Endothelial cell of umbilical vein (primary cell): Measurements from ENCODE around the gene SH3BP2.

Experiments used
- CTCF ChIP-seq, 2 donors: IDR thresholded peaks; 1 replicate in 1 of 2; 2 replicates in 1 of 2; pipeline ENCODE4 v1.5.1; 2011; ENCODE audit warnings: low read length in 2 of 2, mild to moderate bottlenecking in 2 of 2, moderate library complexity in 2 of 2, control low read depth in 1 of 2, inconsistent platforms in 1 of 2, low read depth in 1 of 2; ENCODE audit not compliant: insufficient read depth in 1 of 2; ENCODE audit errors: extremely low read depth in 1 of 2
- EZH2 ChIP-seq: IDR thresholded peaks from 2 replicates; pipeline ENCODE4 v1.6.1; 2012; ENCODE audit warnings: borderline replicate concordance, low read depth, mild to moderate bottlenecking, moderate library complexity, low read length, inconsistent platforms; ENCODE audit not compliant: severe bottlenecking
- MAX ChIP-seq: IDR thresholded peaks from 2 replicates; pipeline ENCODE4 v1.6.1; 2011; ENCODE audit not compliant: insufficient read depth, insufficient read length
- POLR2A ChIP-seq: IDR thresholded peaks from 2 replicates; pipeline ENCODE4 v1.6.1; 2012; ENCODE audit warnings: low read depth, mild to moderate bottlenecking, control low read depth, low read length
- POLR2AphosphoS5 ChIP-seq: IDR thresholded peaks from 2 replicates; pipeline ENCODE4 v1.6.1; 2012; ENCODE audit warnings: low read depth, mild to moderate bottlenecking, control low read depth, low read length, moderate library complexity; ENCODE audit not compliant: insufficient read depth

- TF ChIP-seq CTCF (IDR thresholded peaks at IDR 0.05; ENCODE audit: extremely low read depth in 1 of 2, insufficient read depth in 1 of 2, low read depth in 1 of 2, low read length in 2 of 2): no peak
- TF ChIP-seq MAX: no peak
- TF ChIP-seq EZH2: no peak
- TF ChIP-seq POLR2A: no peak
- TF ChIP-seq POLR2AphosphoS5: no peak
Observed at GRCh38 chr4:2861631-2862436, 68.9 kb downstream of the SH3BP2 start.
